H1 (cell line): ENCODE data around the gene POLR3C. TPM values are rescaled to one million over a fixed set of nuclear protein-coding genes. Genes with fewer than 3 reads are reported as not detected.

ENCODE experiments used
- CTCF ChIA-PET: fragments of 300-600 bp; sonication (Branson Sonifier 250); formaldehyde crosslinking; loops from one replicate; lab custom pipeline; 2021; ENCODE audit not compliant: partially characterized antibody; lab: Charles Lee
- POLR2A ChIA-PET: fragments of 300-600 bp; sonication (Branson Sonifier 250); formaldehyde crosslinking; loops from one replicate; lab custom pipeline; 2021; ENCODE audit warnings: inconsistent platforms; ENCODE audit not compliant: partially characterized antibody; lab: Charles Lee
- DNase-seq, 2 experiments: peaks; one replicate each; pipeline versions ENCODE4 v3.0.0 to v3.0.0-alpha.2; 2010 to 2022; ENCODE audit warnings: low spot score in 2 of 2, low read depth in 1 of 2, mixed read lengths in 1 of 2
- FAIRE-seq: peaks from 2 replicates; lab custom pipeline; 2011; peaks lifted over from hg19 to GRCh38; lab: Jason Lieb, UNC
- H2AFZ ChIP-seq: 2 replicates; pipeline ENCODE4 v1.8.1; 2012; ENCODE audit warnings: low read length, inconsistent platforms
- H2AK5ac ChIP-seq: 2 replicates; pipeline ENCODE4 v1.6.1; 2013; ENCODE audit warnings: low read depth, low read length
- H2BK120ac ChIP-seq: replicated peaks from 2 replicates; pipeline ENCODE3; 2013; ENCODE audit warnings: low read depth, low read length, inconsistent platforms
- H2BK12ac ChIP-seq: 2 replicates; pipeline ENCODE4 v1.6.1; 2013; ENCODE audit warnings: low read depth, low read length
- H2BK15ac ChIP-seq: 2 replicates; pipeline ENCODE4 v1.6.1; 2013; ENCODE audit warnings: low read length
- H2BK20ac ChIP-seq: 2 replicates; pipeline ENCODE4 v1.6.1; 2013; ENCODE audit warnings: low read length
- H2BK5ac ChIP-seq: 2 replicates; pipeline ENCODE4 v1.6.1; 2013; ENCODE audit warnings: low read depth, low read length
- H3K14ac ChIP-seq: 2 replicates; pipeline ENCODE4 v1.6.1; 2013; ENCODE audit warnings: inconsistent platforms; ENCODE audit not compliant: insufficient read length
- H3K18ac ChIP-seq: 2 replicates; pipeline ENCODE4 v1.6.1; 2013; ENCODE audit warnings: low read length; ENCODE audit errors: extremely low read depth
- H3K23ac ChIP-seq: 2 replicates; pipeline ENCODE4 v1.6.1; 2013; ENCODE audit warnings: inconsistent platforms; ENCODE audit not compliant: insufficient read length
- H3K23me2 ChIP-seq: 2 replicates; pipeline ENCODE4 v1.6.1; 2013; ENCODE audit warnings: low read depth, low read length
- H3K27ac ChIP-seq: 2 replicates; pipeline ENCODE4 v1.6.1; 2011; ENCODE audit warnings: low read depth, low read length, inconsistent platforms
- H3K27me3 ChIP-seq, 4 experiments: replicated peaks in 1 of 4; 1 replicate in 1 of 4; 2 replicates in 3 of 4; pipeline versions ENCODE4 v1.6.1 to v1.8.1; 2011 to 2013; ENCODE audit warnings: low read length in 3 of 4, mild to moderate bottlenecking in 3 of 4, inconsistent platforms in 2 of 4, mixed read lengths in 2 of 4, moderate library complexity in 1 of 4; ENCODE audit not compliant: control insufficient read depth in 3 of 4, insufficient read depth in 3 of 4; ENCODE audit errors: extremely low read depth in 1 of 4
- H3K36me3 ChIP-seq, 4 experiments: 2 replicates each; pipeline versions ENCODE4 v1.6.1 to v1.8.1; 2011 to 2013; ENCODE audit warnings: mild to moderate bottlenecking in 4 of 4, low read length in 3 of 4, moderate library complexity in 2 of 4, control low read depth in 1 of 4, inconsistent platforms in 1 of 4; ENCODE audit not compliant: insufficient read depth in 4 of 4, control insufficient read depth in 2 of 4
- H3K4ac ChIP-seq: replicated peaks from 2 replicates; pipeline ENCODE3; 2013; ENCODE audit warnings: low read length, low read depth, mixed read lengths, inconsistent platforms; ENCODE audit not compliant: insufficient read length
- H3K4me1 ChIP-seq, 4 experiments: replicated peaks in 1 of 4; 1 replicate in 1 of 4; 2 replicates in 3 of 4; pipeline versions ENCODE4 v1.6.1 to v1.8.1; 2011 to 2013; ENCODE audit warnings: low read length in 3 of 4, inconsistent platforms in 2 of 4, mixed read lengths in 1 of 4; ENCODE audit not compliant: insufficient read depth in 4 of 4, control insufficient read depth in 3 of 4
- H3K4me2 ChIP-seq, 2 experiments: 2 replicates each; pipeline versions ENCODE4 v1.6.1 to v1.8.1; 2011 to 2013; ENCODE audit warnings: low read depth in 2 of 2, low read length in 2 of 2, control low read depth in 1 of 2, inconsistent platforms in 1 of 2, mild to moderate bottlenecking in 1 of 2; ENCODE audit not compliant: insufficient read depth in 1 of 2
- H3K4me3 ChIP-seq, 4 experiments: fragments of 200-600, 300-600 bp in 1 of 4; sonication (generic), shearing (Covaris generic), sonication (Bioruptor Twin) in 1 of 4; 2 replicates each; pipeline versions ENCODE4 v1.5.1 to v1.8.1; 2011 to 2016; ENCODE audit warnings: low read length in 4 of 4, low read depth in 3 of 4, control low read depth in 2 of 4, inconsistent platforms in 2 of 4, mild to moderate bottlenecking in 2 of 4, mixed read lengths in 1 of 4, moderate library complexity in 1 of 4; ENCODE audit not compliant: insufficient read depth in 2 of 4; ENCODE audit errors: extremely low read depth in 1 of 4
- H3K56ac ChIP-seq: replicated peaks from 2 replicates; pipeline ENCODE3; 2013; ENCODE audit warnings: low read depth, mild to moderate bottlenecking, mixed read lengths, low read length, inconsistent platforms; ENCODE audit not compliant: insufficient read length
- H3K79me1 ChIP-seq: 2 replicates; pipeline ENCODE4 v1.6.1; 2013; ENCODE audit warnings: low read depth, low read length, control low read depth
- H3K79me2 ChIP-seq, 2 experiments: 2 replicates each; pipeline versions ENCODE4 v1.6.1 to v1.8.1; 2012 to 2013; ENCODE audit warnings: low read length in 2 of 2, mild to moderate bottlenecking in 2 of 2, inconsistent platforms in 1 of 2; ENCODE audit not compliant: insufficient read depth in 2 of 2, control insufficient read depth in 1 of 2
- H3K9ac ChIP-seq, 4 experiments: replicated peaks in 1 of 4; 1 replicate in 1 of 4; 2 replicates in 3 of 4; pipeline versions ENCODE4 v1.6.1 to v1.8.1; 2011 to 2013; ENCODE audit warnings: low read depth in 3 of 4, low read length in 3 of 4, control low read depth in 2 of 4, mild to moderate bottlenecking in 2 of 4, moderate library complexity in 2 of 4, inconsistent platforms in 1 of 4; ENCODE audit errors: extremely low read depth in 1 of 4
- H3K9me3 ChIP-seq, 2 experiments: 2 replicates each; pipeline versions ENCODE4 v1.6.1 to v1.8.1; 2012 to 2013; ENCODE audit warnings: mild to moderate bottlenecking in 2 of 2, moderate library complexity in 2 of 2, control low read depth in 1 of 2, inconsistent platforms in 1 of 2, low read depth in 1 of 2, low read length in 1 of 2, mixed read lengths in 1 of 2; ENCODE audit not compliant: insufficient read depth in 2 of 2
- H4K20me1 ChIP-seq, 2 experiments: replicated peaks in 1 of 2; 2 replicates each; pipeline versions ENCODE3 to v1.8.1; 2011 to 2013; ENCODE audit warnings: inconsistent platforms in 2 of 2, low read length in 2 of 2, mild to moderate bottlenecking in 1 of 2; ENCODE audit not compliant: insufficient read depth in 2 of 2, control insufficient read depth in 1 of 2
- H4K5ac ChIP-seq: 2 replicates; pipeline ENCODE4 v1.6.1; 2013; ENCODE audit warnings: low read length, low read depth, mixed read lengths, inconsistent platforms; ENCODE audit not compliant: insufficient read length
- H4K8ac ChIP-seq: 2 replicates; pipeline ENCODE4 v1.8.0; 2013; ENCODE audit warnings: mild to moderate bottlenecking, moderate library complexity, low read length, inconsistent platforms; ENCODE audit not compliant: insufficient read depth; ENCODE audit errors: extremely low read depth
- H4K91ac ChIP-seq: replicated peaks from 2 replicates; pipeline ENCODE3; 2013; ENCODE audit warnings: low read length, mixed read lengths, inconsistent platforms; ENCODE audit not compliant: insufficient read length
- ASH2L ChIP-seq: fragments of 200-600, 300-600 bp; sonication (generic); IDR thresholded peaks from one replicate; pipeline ENCODE4 v1.7.1; 2017; ENCODE audit warnings: low read length
- CHD2 ChIP-seq: IDR thresholded peaks from 2 replicates; pipeline ENCODE4 v1.6.1; 2012; ENCODE audit warnings: low read length, improper control_type of control experiment
- HDAC2 ChIP-seq, 2 experiments: fragments of 300-600 bp in 1 of 2; sonication (generic) in 1 of 2; IDR thresholded peaks; 2 replicates each; pipeline ENCODE4 v1.6.1; 2011 to 2012; ENCODE audit warnings: low read depth in 2 of 2, low read length in 2 of 2, mild to moderate bottlenecking in 2 of 2, moderate library complexity in 2 of 2, borderline replicate concordance in 1 of 2, inconsistent platforms in 1 of 2
- MAX ChIP-seq: IDR thresholded peaks from 2 replicates; pipeline ENCODE4 v1.6.1; 2012; ENCODE audit warnings: inconsistent platforms
- POLR2AphosphoS5 ChIP-seq: IDR thresholded peaks from 2 replicates; pipeline ENCODE4 v1.6.1; 2011; ENCODE audit warnings: low read depth, low read length
- RAD21 ChIP-seq, 2 experiments: IDR thresholded peaks in 1 of 2; conservative IDR thresholded peaks in 1 of 2; 2 replicates each; pipeline ENCODE4 v1.6.1; 2011; ENCODE audit warnings: low read depth in 2 of 2, low read length in 2 of 2, improper control_type of control experiment in 1 of 2, inconsistent platforms in 1 of 2, mild to moderate bottlenecking in 1 of 2, moderate library complexity in 1 of 2
- SIN3A ChIP-seq, 2 experiments: IDR thresholded peaks in 1 of 2; conservative IDR thresholded peaks in 1 of 2; 2 replicates each; pipeline ENCODE4 v1.6.1; 2011 to 2012; ENCODE audit warnings: low read length in 2 of 2, improper control_type of control experiment in 1 of 2, low read depth in 1 of 2, mild to moderate bottlenecking in 1 of 2
- YY1 ChIP-seq: IDR thresholded peaks from 2 replicates; pipeline ENCODE4 v1.6.1; 2011; ENCODE audit warnings: low read depth, mild to moderate bottlenecking, low read length
- WGBS, 2 experiments: shearing (Covaris generic) in 1 of 2; methylation state at CpG; one replicate each; pipeline versions ENCODE4 v1.1.6 to v1.1.7; 2013 to 2015; ENCODE audit warnings: low lambda C conversion rate in 2 of 2, mixed read lengths in 2 of 2, inconsistent platforms in 1 of 2, low coverage in 1 of 2, missing lambda C conversion rate in 1 of 2; ENCODE audit not compliant: insufficient replicate concordance in 2 of 2, insufficient coverage in 1 of 2, insufficient read length in 1 of 2; ENCODE audit errors: extremely low coverage in 1 of 2, missing lambda C conversion rate in 1 of 2; 5-methylcytosine and 5-hydroxymethylcytosine counted together
- polyA plus RNA-seq, 7 experiments: library from polyadenylated mRNA; depleted of rRNA in 3 of 7; stranded (reverse) in 5 of 7; unstranded in 2 of 7; fragments of >200 nt in 5 of 7; fragments of 200-250 nt in 2 of 7; gene quantifications; 1 replicate in 5 of 7; 2 replicates in 1 of 7; 4 replicates in 1 of 7; pipeline versions ENCODE4 v1.2.1 to v1.2.3, GENCODE V29; 2011 to 2013; ENCODE audit warnings: missing spikeins in 2 of 7, mixed read lengths in 2 of 7
- total RNA-seq: library from RNA; stranded (reverse); fragmentation: NEBNext Ultra II Directional; extraction: Animal tissue kit (Norgen Biotek cat#: 25700); gene quantifications from 2 replicates; pipeline ENCODE4 v1.2.1, GENCODE V29; 2021
- TF ChIP-seq, protein P1 (sequence below), 3 experiments: IDR thresholded peaks; 1 replicate in 2 of 3; 2 replicates in 1 of 3; pipeline versions ENCODE4 v1.5.1 to v1.6.1; 2011; ENCODE audit warnings: low read length in 3 of 3, mild to moderate bottlenecking in 3 of 3, inconsistent platforms in 2 of 3, low read depth in 1 of 3, moderate library complexity in 1 of 3; ENCODE audit not compliant: insufficient read depth in 1 of 3; ENCODE audit errors: control extremely low read depth in 1 of 3

Gene POLR3C
- total and polyA plus RNA-seq, 2 of the 8 experiments (the other 6 are each of a cell fraction or from before 2014, with no cell fraction given), result 26.8 TPM

- H3K4me3 ChIP-seq, result peak overlapping the region; percentile 43 to 77 (median 66)
- no peak overlapping the region for H3K23ac ChIP-seq
- H3K27ac ChIP-seq, result no peak overlapping the region
- peaks cover 3% of the 10 kb centered on the region for H3K23me2 ChIP-seq
- no peaks in the 10 kb centered on the region for H3K27me3 ChIP-seq
- peak overlapping the region in 3 of 4 experiments; percentile 37 to 59 (median 54); a peak in 3 of 7 replicates for H3K9ac ChIP-seq
- no peak overlapping the region for H2BK5ac ChIP-seq
- H3K4ac ChIP-seq, result no peak overlapping the region
- H3K79me2 ChIP-seq, result no peaks in the 10 kb centered on the region
- TF ChIP-seq ASH2L (no peak), MAX (peak; percentile 59; the same call in 1 of the 2 replicates), POLR2AphosphoS5 (peak; percentile 39), RAD21 (IDR thresholded peaks at IDR 0.05 in 1 of 2, conservative IDR thresholded peaks at IDR 0.05 in 1 of 2; ENCODE audit: low read depth in 2 of 2, low read length in 2 of 2) (peak; percentile 63 to 69), YY1 (no peak), SIN3A (conservative IDR thresholded peaks at IDR 0.05 in 1 of 2, IDR thresholded peaks at IDR 0.05 in 1 of 2; ENCODE audit: low read depth in 1 of 2, low read length in 2 of 2) (0 out of 4 replicates have a peak, but pooled peaks of 1 of the 2 experiments have one; percentile 48), HDAC2 (IDR thresholded peaks at IDR 0.05; ENCODE audit: borderline replicate concordance in 1 of 2, low read depth in 2 of 2, low read length in 2 of 2) (no peak), CHD2 (0 out of 2 replicates have a peak, but pooled peaks have one; percentile 19)
- TF ChIP-seq, protein P1, sequence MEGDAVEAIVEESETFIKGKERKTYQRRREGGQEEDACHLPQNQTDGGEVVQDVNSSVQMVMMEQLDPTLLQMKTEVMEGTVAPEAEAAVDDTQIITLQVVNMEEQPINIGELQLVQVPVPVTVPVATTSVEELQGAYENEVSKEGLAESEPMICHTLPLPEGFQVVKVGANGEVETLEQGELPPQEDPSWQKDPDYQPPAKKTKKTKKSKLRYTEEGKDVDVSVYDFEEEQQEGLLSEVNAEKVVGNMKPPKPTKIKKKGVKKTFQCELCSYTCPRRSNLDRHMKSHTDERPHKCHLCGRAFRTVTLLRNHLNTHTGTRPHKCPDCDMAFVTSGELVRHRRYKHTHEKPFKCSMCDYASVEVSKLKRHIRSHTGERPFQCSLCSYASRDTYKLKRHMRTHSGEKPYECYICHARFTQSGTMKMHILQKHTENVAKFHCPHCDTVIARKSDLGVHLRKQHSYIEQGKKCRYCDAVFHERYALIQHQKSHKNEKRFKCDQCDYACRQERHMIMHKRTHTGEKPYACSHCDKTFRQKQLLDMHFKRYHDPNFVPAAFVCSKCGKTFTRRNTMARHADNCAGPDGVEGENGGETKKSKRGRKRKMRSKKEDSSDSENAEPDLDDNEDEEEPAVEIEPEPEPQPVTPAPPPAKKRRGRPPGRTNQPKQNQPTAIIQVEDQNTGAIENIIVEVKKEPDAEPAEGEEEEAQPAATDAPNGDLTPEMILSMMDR (IDR thresholded peaks at IDR 0.05; ENCODE audit: control extremely low read depth in 1 of 3, insufficient read depth in 1 of 3, low read depth in 1 of 3, low read length in 3 of 3), result peak; percentile 71 to 82 (median 79)
- no peaks in the 10 kb centered on the region for H3K79me1 ChIP-seq
- H2AFZ ChIP-seq, result peak overlapping the region; percentile 62; the same call in 1 of the 2 replicates
- POLR2A ChIA-PET, result interaction anchor here (0.8 to 8.2 kb wide), 12 partner anchors 9 to 206 kb away, joined by 3 to 95 read pairs (median 7); partner anchors contain the start of genes PIAS3, POLR3C and RNF115
- H3K9me3 ChIP-seq, result no peaks in the 10 kb centered on the region
- H4K5ac ChIP-seq, result no peak overlapping the region
- H4K91ac ChIP-seq, result no peak overlapping the region
- H2AK5ac ChIP-seq, result no peak overlapping the region
- 44% methylated on average over 2 of the region's 3 CpGs; no CpG with 5 or more reads in 1 of the 2 experiments for WGBS, 2 experiments
- no peak overlapping the region for H2BK12ac ChIP-seq
- H3K56ac ChIP-seq, result no peak overlapping the region
- no peak overlapping the region for H4K8ac ChIP-seq
- no peak overlapping the region for H2BK20ac ChIP-seq
- no peak for FAIRE-seq
- DNase-seq, result peak in 1 of 2 experiments; percentile 74
- peaks cover 0 to 8% (median 0%) of the 10 kb centered on the region in 4 experiments; a peak in 2 of 7 replicates for H3K4me1 ChIP-seq
- CTCF ChIA-PET, result interaction anchor here (0.9 to 9.6 kb wide), 24 partner anchors 14 to 192 kb away, joined by 3 to 214 read pairs (median 10); partner anchors contain the start of genes ANKRD35, ITGA10, LIX1L and PIAS3
- peaks cover 2 to 40% (median 35%) of the 10 kb centered on the region in 4 experiments; a peak in 7 of 8 replicates for H3K36me3 ChIP-seq
- H4K20me1 ChIP-seq, result peaks cover 2 to 4% of the 10 kb centered on the region in 2 experiments
- H3K18ac ChIP-seq, result no peak overlapping the region
- H3K14ac ChIP-seq, result no peak overlapping the region
- peak overlapping the region; percentile 47 to 89 for H3K4me2 ChIP-seq
- no peak overlapping the region for H2BK15ac ChIP-seq
- no peak overlapping the region for H2BK120ac ChIP-seq
These were observed 22.2 kb downstream of the POLR3C start for GRCh38 chr1:145846201-145846612.
